ENCODE measurements around the gene CD8B.

DNA sequence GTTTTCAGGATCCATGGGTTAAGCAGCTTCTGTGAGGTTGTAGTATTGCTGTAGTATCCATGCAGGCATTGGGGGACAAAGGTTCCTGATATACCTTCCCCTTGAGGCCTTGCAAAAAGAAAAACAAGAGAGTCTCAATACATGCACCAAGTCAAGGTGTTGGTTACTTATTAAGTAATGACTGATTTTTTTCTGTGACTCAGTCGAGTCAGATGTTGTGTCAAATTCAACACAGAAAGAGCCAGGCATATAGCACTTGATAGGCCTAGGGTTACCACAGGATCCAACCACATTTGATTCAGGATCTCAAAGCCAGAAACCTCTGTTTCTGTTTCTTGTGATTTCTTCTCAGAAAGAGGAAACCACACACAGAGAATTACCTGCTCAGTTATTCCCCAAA, 46.1 kb downstream of the CD8B start:
- TF ChIP-seq POLR2AphosphoS2 (IDR thresholded peaks at IDR 0.05; ENCODE audit: low read depth, low read length) (no peak), SOX13 (IDR thresholded peaks at IDR 0.05) (no peak), SOX13 (CRISPR knock-in tag; conservative IDR thresholded peaks at IDR 0.05 in 1 of 2, IDR thresholded peaks at IDR 0.05 in 1 of 2) (no peak), ONECUT2 (CRISPR knock-in tag; IDR thresholded peaks at IDR 0.05) (no peak)
- TF ChIP-seq, protein P1, sequence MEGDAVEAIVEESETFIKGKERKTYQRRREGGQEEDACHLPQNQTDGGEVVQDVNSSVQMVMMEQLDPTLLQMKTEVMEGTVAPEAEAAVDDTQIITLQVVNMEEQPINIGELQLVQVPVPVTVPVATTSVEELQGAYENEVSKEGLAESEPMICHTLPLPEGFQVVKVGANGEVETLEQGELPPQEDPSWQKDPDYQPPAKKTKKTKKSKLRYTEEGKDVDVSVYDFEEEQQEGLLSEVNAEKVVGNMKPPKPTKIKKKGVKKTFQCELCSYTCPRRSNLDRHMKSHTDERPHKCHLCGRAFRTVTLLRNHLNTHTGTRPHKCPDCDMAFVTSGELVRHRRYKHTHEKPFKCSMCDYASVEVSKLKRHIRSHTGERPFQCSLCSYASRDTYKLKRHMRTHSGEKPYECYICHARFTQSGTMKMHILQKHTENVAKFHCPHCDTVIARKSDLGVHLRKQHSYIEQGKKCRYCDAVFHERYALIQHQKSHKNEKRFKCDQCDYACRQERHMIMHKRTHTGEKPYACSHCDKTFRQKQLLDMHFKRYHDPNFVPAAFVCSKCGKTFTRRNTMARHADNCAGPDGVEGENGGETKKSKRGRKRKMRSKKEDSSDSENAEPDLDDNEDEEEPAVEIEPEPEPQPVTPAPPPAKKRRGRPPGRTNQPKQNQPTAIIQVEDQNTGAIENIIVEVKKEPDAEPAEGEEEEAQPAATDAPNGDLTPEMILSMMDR (CRISPR knock-in tag; IDR thresholded peaks at IDR 0.05): no peak
